K562 (cell line): ENCODE results near the gene GEMIN2. TPM values are rescaled to one million over a fixed set of nuclear protein-coding genes. Genes with fewer than 3 reads are reported as not detected.

Experiments
- ATAC-seq: fragments of 200-7000 bp; cut with Tn5 transposase; 3 replicates; pipeline ENCODE4 v1.9.1; 2020; ENCODE audit warnings: moderate library complexity
- BruUV-seq: library from RNA; stranded (reverse); fragments of 400-500 nt; replicated peaks from 2 replicates; lab custom pipeline; 2021; lab: Mats Ljungman, UMichigan
- CTCF ChIA-PET: fragments of 300-600 bp; formaldehyde crosslinking; extraction: SDS; loops from one replicate; lab custom pipeline; 2021; ENCODE audit warnings: low intra/inter-chr PET ratio; lab: Yijun Ruan, JAX
- POLR2A ChIA-PET: fragments of 300-600, 350-650 bp; sonication (Branson Sonifier 250); formaldehyde crosslinking; extraction: SDS; loops from one replicate; lab custom pipeline; 2021; ENCODE audit warnings: antibody characterized with exemption, inconsistent platforms; lab: Yijun Ruan, JAX
- DNase-seq, 4 experiments: peaks; one replicate each; pipeline versions ENCODE4 v3.0.0 to v3.0.0-alpha.2; 2011 to 2018; ENCODE audit warnings: low spot score in 3 of 4, mixed read lengths in 3 of 4; ENCODE audit errors: extremely low read depth in 1 of 4
- FAIRE-seq: peaks from 2 replicates; lab custom pipeline; 2011; peaks lifted over from hg19 to GRCh38; lab: Jason Lieb, UNC
- H2AFZ ChIP-seq: 2 replicates; pipeline ENCODE4 v1.6.0; 2011; ENCODE audit warnings: low read depth, low read length, control low read depth, inconsistent platforms
- H3K27ac ChIP-seq: fragments of 200-600 bp; 3 replicates; pipeline ENCODE4 v1.8.0; 2011; ENCODE audit warnings: low read depth, mild to moderate bottlenecking, control low read depth, inconsistent platforms, low read length, moderate library complexity, mixed read lengths; ENCODE audit errors: extremely low read depth
- H3K27me3 ChIP-seq, 2 experiments: fragments of 300-600 bp in 1 of 2; 2 replicates in 1 of 2; 3 replicates in 1 of 2; pipeline versions ENCODE4 v1.6.0 to v1.8.0; 2011; ENCODE audit warnings: inconsistent platforms in 2 of 2, low read length in 2 of 2, mild to moderate bottlenecking in 1 of 2, mixed read lengths in 1 of 2, moderate library complexity in 1 of 2; ENCODE audit not compliant: control insufficient read depth in 2 of 2, insufficient read depth in 2 of 2
- H3K36me3 ChIP-seq: fragments of 300-600 bp; 3 replicates; pipeline ENCODE4 v1.8.0; 2011; ENCODE audit warnings: mild to moderate bottlenecking, low read length, inconsistent platforms; ENCODE audit not compliant: control insufficient read depth, insufficient read depth
- H3K4me1 ChIP-seq, 2 experiments: fragments of 200-600 bp in 1 of 2; replicated peaks in 1 of 2; 2 replicates in 1 of 2; 3 replicates in 1 of 2; pipeline versions ENCODE4 v1.5.1 to v1.8.0; 2011; ENCODE audit warnings: inconsistent platforms in 2 of 2, low read length in 2 of 2, mild to moderate bottlenecking in 1 of 2, mixed read lengths in 1 of 2, moderate library complexity in 1 of 2; ENCODE audit not compliant: control insufficient read depth in 2 of 2, insufficient read depth in 2 of 2
- H3K4me2 ChIP-seq: 2 replicates; pipeline ENCODE4 v1.6.1; 2011; ENCODE audit warnings: low read length, control low read depth, inconsistent platforms, mixed read lengths; ENCODE audit not compliant: insufficient read depth
- H3K4me3 ChIP-seq: fragments of 200-600 bp; sonication (generic), shearing (Covaris generic); 2 replicates; pipeline ENCODE4 v1.5.1; 2016; ENCODE audit warnings: control low read depth, inconsistent platforms
- H3K79me2 ChIP-seq: fragments of 200-600 bp; 3 replicates; pipeline ENCODE4 v1.8.0; 2011; ENCODE audit warnings: low read length, inconsistent platforms; ENCODE audit not compliant: control insufficient read depth, insufficient read depth
- H3K9ac ChIP-seq, 2 experiments: 2 replicates each; pipeline versions ENCODE4 v1.6.0 to v1.6.1; 2011; ENCODE audit warnings: low read depth in 2 of 2, low read length in 2 of 2, control low read depth in 1 of 2, inconsistent platforms in 1 of 2, mild to moderate bottlenecking in 1 of 2, mixed read lengths in 1 of 2; ENCODE audit not compliant: insufficient read depth in 1 of 2
- H3K9me1 ChIP-seq: one replicate; pipeline ENCODE4 v1.6.0; 2011; ENCODE audit warnings: inconsistent platforms, mild to moderate bottlenecking, low read length, moderate library complexity; ENCODE audit not compliant: control insufficient read depth, insufficient read depth
- H3K9me3 ChIP-seq: replicated peaks from 2 replicates; pipeline ENCODE4 v1.5.1; 2011; ENCODE audit warnings: low read depth, low read length, inconsistent platforms; ENCODE audit not compliant: control insufficient read depth, insufficient read depth
- H4K20me1 ChIP-seq: replicated peaks from 2 replicates; pipeline ENCODE4 v1.6.1; 2011; ENCODE audit warnings: low read length, inconsistent platforms, mixed read lengths; ENCODE audit not compliant: control insufficient read depth, insufficient read depth
- BACH1 ChIP-seq: fragments of 200-800 bp; sonication (Bioruptor generic); IDR thresholded peaks from 2 replicates; pipeline ENCODE4 v1.6.1; 2016; ENCODE audit warnings: missing genetic modification characterization, missing compliant biosample characterization
- C11orf30 ChIP-seq: fragments of 450-650 bp; IDR thresholded peaks from 2 replicates; pipeline ENCODE4 v1.6.1; 2016; ENCODE audit warnings: low read depth, mild to moderate bottlenecking
- CEBPG ChIP-seq, 3 experiments: fragments of 200-800 bp in 1 of 3; sonication (Bioruptor generic) in 1 of 3; sonication (generic) in 1 of 3; formaldehyde crosslinking in 1 of 3; IDR thresholded peaks in 2 of 3; conservative IDR thresholded peaks in 1 of 3; 2 replicates each; pipeline versions ENCODE4 v1.6.1 to v1.8.0; 2016 to 2022; ENCODE audit warnings: missing compliant biosample characterization in 2 of 3, missing genetic modification characterization in 2 of 3, mild to moderate bottlenecking in 1 of 3, missing genetic modification reagents in 1 of 3
- EGR1 ChIP-seq: fragments of 450-650 bp; conservative IDR thresholded peaks from 2 replicates; pipeline ENCODE4 v1.6.1; 2017; ENCODE audit warnings: mild to moderate bottlenecking
- HNRNPH1 ChIP-seq: fragments of 200-400 bp; formaldehyde crosslinking; optimal IDR thresholded peaks from 2 replicates; pipeline ENCODE3; 2017; ENCODE audit warnings: low read depth, mild to moderate bottlenecking, low read length, moderate library complexity
- HNRNPL ChIP-seq: fragments of 200-400 bp; formaldehyde crosslinking; IDR thresholded peaks from 2 replicates; pipeline ENCODE4 v1.6.1; 2017; ENCODE audit warnings: low read depth, mild to moderate bottlenecking, low read length
- MAX ChIP-seq: sonication (generic); formaldehyde crosslinking; IDR thresholded peaks from 2 replicates; pipeline ENCODE4 v1.9.0; 2022; ENCODE audit warnings: mild to moderate bottlenecking, missing genetic modification reagents
- MXD1 ChIP-seq: fragments of 250-450 bp; sonication (Bioruptor Pico); IDR thresholded peaks from 2 replicates; pipeline ENCODE4 v1.8.0; 2021; ENCODE audit warnings: borderline replicate concordance, mild to moderate bottlenecking, moderate library complexity; ENCODE audit not compliant: poor library complexity, severe bottlenecking
- NCOA4 ChIP-seq: fragments of 450-650 bp; IDR thresholded peaks from 2 replicates; pipeline ENCODE4 v1.6.1; 2018; ENCODE audit warnings: mild to moderate bottlenecking; ENCODE audit not compliant: partially characterized antibody
- NRF1 ChIP-seq, 2 experiments: fragments of 450-650 bp; IDR thresholded peaks in 1 of 2; conservative IDR thresholded peaks in 1 of 2; 2 replicates each; pipeline ENCODE4 v1.6.1; 2014; ENCODE audit warnings: mild to moderate bottlenecking in 2 of 2
- POLR2G ChIP-seq: fragments of 200-400 bp; formaldehyde crosslinking; IDR thresholded peaks from 2 replicates; pipeline ENCODE4 v1.6.1; 2017; ENCODE audit warnings: low read depth, mild to moderate bottlenecking, antibody characterized with exemption, low read length, moderate library complexity
- RBBP5 ChIP-seq: fragments of 200-600 bp; sonication (generic); IDR thresholded peaks from 2 replicates; pipeline ENCODE4 v1.6.1; 2012; ENCODE audit warnings: borderline replicate concordance, mild to moderate bottlenecking, low read length, control low read depth, inconsistent platforms; ENCODE audit not compliant: insufficient read depth, poor library complexity, severe bottlenecking
- TFAP4 ChIP-seq: sonication (generic); formaldehyde crosslinking; IDR thresholded peaks from 2 replicates; pipeline ENCODE4 v1.8.0; 2022; ENCODE audit warnings: missing genetic modification reagents, mild to moderate bottlenecking, moderate library complexity, borderline replicate concordance
- YY1 ChIP-seq, 3 experiments: IDR thresholded peaks; 2 replicates each; pipeline ENCODE4 v1.6.1; 2011; ENCODE audit warnings: low read length in 2 of 3, mild to moderate bottlenecking in 2 of 3, moderate library complexity in 2 of 3, borderline replicate concordance in 1 of 3, control low read depth in 1 of 3, low read depth in 1 of 3; ENCODE audit not compliant: insufficient read depth in 3 of 3, insufficient replicate concordance in 2 of 3, control insufficient read depth in 1 of 3, insufficient read length in 1 of 3; ENCODE audit errors: extremely low read depth in 1 of 3
- ZNF75A ChIP-seq: fragments of 450-650 bp; formaldehyde crosslinking; IDR thresholded peaks from 2 replicates; pipeline ENCODE4 v1.4.0; 2020; ENCODE audit warnings: mild to moderate bottlenecking
- WGBS: fragments of 100-300 bp; shearing (Covaris generic); methylation state at CpG from one replicate; pipeline ENCODE4 v1.1.6; 2016; ENCODE audit warnings: low coverage, mixed read lengths; ENCODE audit not compliant: insufficient coverage; ENCODE audit errors: missing lambda C conversion rate; 5-methylcytosine and 5-hydroxymethylcytosine counted together
- in situ Hi-C: fragments of 300-500 bp; cut with MboI; formaldehyde crosslinking; loops from 4 replicates; pipeline ENCODE4 v1.15.0; 2018; ENCODE audit warnings: inconsistent platforms, mixed read lengths
- intact Hi-C: fragments of 100-400 bp; cut with micrococcal nuclease; formaldehyde crosslinking; loops from 2 replicates; pipeline ENCODE4 v1.14.2; 2022
- polyA plus RNA-seq, 8 experiments: library from polyadenylated mRNA; depleted of rRNA in 4 of 8; stranded (reverse) in 5 of 8; unstranded in 3 of 8; fragments of >200 nt; fragmentation: Nextera tagmentation in 2 of 8; fragmentation: Illumina TruSeq in 1 of 8; extraction: Ambion mirVana in 2 of 8; extraction: Trizol in 1 of 8; gene quantifications; 2 replicates each; pipeline versions ENCODE4 v1.2.1 to v1.2.3, GENCODE V29; 2011 to 2014; ENCODE audit warnings: inconsistent platforms in 1 of 8, missing spikeins in 1 of 8
- total RNA-seq, 7 experiments: library from RNA; depleted of rRNA in 6 of 7; stranded (reverse); fragments of >200 nt in 6 of 7; fragmentation: Illumina TruSeq in 2 of 7; extraction: Trizol in 2 of 7; gene quantifications; 2 replicates each; pipeline versions ENCODE4 v1.2.1 to v1.2.3, GENCODE V29; 2011 to 2021; ENCODE audit warnings: low replicate concordance in 1 of 7

Gene GEMIN2
- total and polyA plus RNA-seq, 9 of the 15 experiments (the other 6 are each of a cell fraction or from before 2014, with no cell fraction given), result 23.0 to 87.6 (median 45.5) TPM

- 3% methylated on average over 20 of the region's 58 CpGs for WGBS
- no peak for TF ChIP-seq ZNF75A (CRISPR knock-in tag)
- TF ChIP-seq MAX (CRISPR knock-in tag), result peak; percentile 20; the same call in 1 of the 2 replicates
- no peak for TF ChIP-seq RBBP5
- peak; percentile 53; the same call in 1 of the 2 replicates for TF ChIP-seq CEBPG (CRISPR knock-in tag; IDR thresholded peaks at IDR 0.05)
- 0 out of 4 replicates have a peak, but pooled peaks of 1 of the 2 experiments have one; percentile 37 for TF ChIP-seq CEBPG (tag; conservative IDR thresholded peaks at IDR 0.05 in 1 of 2, IDR thresholded peaks at IDR 0.05 in 1 of 2)
- no peak for TF ChIP-seq MXD1 (CRISPR knock-in tag)
- TF ChIP-seq BACH1 (tag), result no peak
- TF ChIP-seq C11orf30, result peak; percentile 47; the same call in 1 of the 2 replicates
- no peak for TF ChIP-seq HNRNPH1
- peak; percentile 48 to 90 (median 76) for TF ChIP-seq YY1 (IDR thresholded peaks at IDR 0.05; ENCODE audit: borderline replicate concordance in 1 of 3, control insufficient read depth in 1 of 3, extremely low read depth in 1 of 3, insufficient read depth in 3 of 3, insufficient read length in 1 of 3, insufficient replicate concordance in 2 of 3, low read depth in 1 of 3, low read length in 2 of 3)
- TF ChIP-seq POLR2G, result peak; percentile 90
- TF ChIP-seq NCOA4, result no peak
- TF ChIP-seq HNRNPL, result peak; percentile 67; the same call in 1 of the 2 replicates
- peak; percentile 41; the same call in 1 of the 2 replicates for TF ChIP-seq TFAP4 (CRISPR knock-in tag)
- TF ChIP-seq NRF1 (conservative IDR thresholded peaks at IDR 0.05 in 1 of 2, IDR thresholded peaks at IDR 0.05 in 1 of 2), result peak in 1 of 2 experiments; percentile 17; a peak in 1 of 4 replicates
- peak; percentile 63 for TF ChIP-seq EGR1
Observed at GRCh38 chr14:39102969-39103957, 10.9 kb upstream of the GEMIN2 start, which contains the start of gene SEC23A. Gene SEC23A, minus strand, starts transcription at chr14:39103235. Its CDS starts 7,117 bp downstream, at chr14:39096118.

More at GRCh38 chr14:39102969-39103957, 10.9 kb upstream of the GEMIN2 start, which contains the start of gene SEC23A:
- H3K4me3 ChIP-seq, result peak within 1 kb of the TSS; percentile 88
- peaks cover 19% of the 10 kb centered on the region for H3K79me2 ChIP-seq
- in situ Hi-C loops (loop anchor here (10.0 kb wide), 1 partner anchor 322 kb away; no protein-coding TSS in a partner anchor), intact Hi-C loops (no loop called here)
- POLR2A ChIA-PET, result interaction anchor here (0.5 to 2.3 kb wide), 6 partner anchors 21 to 580 kb away, joined by 3 to 11 read pairs (median 4); partner anchors contain the start of gene TRAPPC6B
- peaks cover 0 to 8% of the 10 kb centered on the region in 2 experiments; a peak in 2 of 5 replicates for H3K4me1 ChIP-seq
- no peaks in the 10 kb centered on the region for H3K36me3 ChIP-seq
- CTCF ChIA-PET, result interaction anchor here (0.7 kb wide), 1 partner anchor 41 kb away, joined by 5 read pairs; no protein-coding TSS in a partner anchor
- peak; percentile 75 to 77 (median 76) for DNase-seq
- FAIRE-seq, result peak; percentile 35
- peak within 1 kb of the TSS; percentile 83 to 98 for H3K9ac ChIP-seq
- peak within 1 kb of the TSS; percentile 83 for H3K4me2 ChIP-seq
- H3K27me3 ChIP-seq, result no peaks in the 10 kb centered on the region
- TSS peak; percentile 93 for BruUV-seq
- no peaks in the 10 kb centered on the region for H4K20me1 ChIP-seq
- H2AFZ ChIP-seq, result peak within 1 kb of the TSS; percentile 85
- no peaks in the 10 kb centered on the region for H3K9me3 ChIP-seq
- peak; percentile 94 for ATAC-seq
- H3K9me1 ChIP-seq, result no peaks in the 10 kb centered on the region
- H3K27ac ChIP-seq, result peak within 1 kb of the TSS; percentile 80
